K562 treated with DMSO at 1 percent for 12 hours (cell line): Measurements from ENCODE around the gene CPTP. TPM values are rescaled to one million over a fixed set of nuclear protein-coding genes. Genes with fewer than 3 reads are reported as not detected.

ENCODE experiments used
- total RNA-seq: library from RNA; unstranded; fragments of 300-600 nt; gene quantifications from 2 replicates; pipeline ENCODE4 v1.2.3, GENCODE V29; 2022; ENCODE audit not compliant: insufficient read depth

Gene CPTP
- 25.3 and 37.2 TPM in 2 replicates for total RNA-seq

GRCh38 chr1:1324524-1325287, at the start of gene CPTP, which contains the start of gene INTS11:
Gene CPTP, plus strand, starts transcription at chr1:1324802. Its CDS starts 2,109 bp downstream, at chr1:1326911.
Gene INTS11, minus strand, starts transcription at chr1:1324660. Its CDS starts 52 bp downstream, at chr1:1324608.

DNA sequence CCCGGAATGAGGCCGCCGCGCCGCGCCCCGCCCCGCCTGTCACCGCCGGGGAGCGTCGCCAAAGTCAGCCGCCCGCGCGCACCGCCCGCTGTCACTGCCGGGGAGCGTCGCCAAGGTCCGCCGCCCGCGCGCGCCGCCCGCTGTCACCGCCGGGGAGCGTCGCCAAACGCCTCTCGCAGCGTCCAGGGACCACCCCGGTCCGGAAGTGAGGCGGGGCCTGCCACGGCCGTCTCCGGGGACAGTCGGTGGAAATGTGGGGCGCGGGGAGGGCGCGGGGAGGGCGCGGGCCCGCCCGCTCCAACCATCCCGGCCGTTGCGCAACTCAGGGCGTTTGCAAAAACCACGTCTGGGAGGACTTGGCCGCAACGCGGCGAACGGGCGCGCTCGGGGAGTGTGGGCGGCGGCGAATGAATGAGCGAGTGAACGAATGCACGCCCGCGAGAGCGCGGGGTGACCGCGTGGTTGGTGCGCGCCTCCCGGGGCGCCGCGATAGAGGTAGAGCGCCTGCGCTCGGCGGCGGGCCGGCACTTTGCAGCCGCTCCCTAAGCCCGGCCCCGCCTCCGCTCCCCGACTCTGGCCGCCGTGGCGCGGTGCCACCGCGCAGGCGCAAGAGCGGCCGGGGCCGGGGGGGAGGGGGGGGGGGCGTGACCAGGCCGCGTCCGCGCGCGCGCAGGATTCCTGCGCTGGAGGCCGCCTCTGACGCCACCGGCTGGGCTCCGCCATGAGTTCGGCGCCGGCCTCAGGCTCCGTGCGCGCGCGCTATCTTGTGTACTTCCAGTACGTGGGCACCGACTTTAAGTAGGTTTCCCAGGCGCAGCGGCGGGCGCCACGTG, 16.5 kb upstream of the CPTP start, which contains the start of the genes ACAP3 and PUSL1:
Gene ACAP3 (minus strand): TSS at position 8 of the 833 bp plus-strand sequence. CDS start 115 bp downstream, outside the sequence.
Gene PUSL1 (plus strand): TSS at position 675 of the 833 bp plus-strand sequence. CDS start 47 bp downstream, at position 722.

DNA sequence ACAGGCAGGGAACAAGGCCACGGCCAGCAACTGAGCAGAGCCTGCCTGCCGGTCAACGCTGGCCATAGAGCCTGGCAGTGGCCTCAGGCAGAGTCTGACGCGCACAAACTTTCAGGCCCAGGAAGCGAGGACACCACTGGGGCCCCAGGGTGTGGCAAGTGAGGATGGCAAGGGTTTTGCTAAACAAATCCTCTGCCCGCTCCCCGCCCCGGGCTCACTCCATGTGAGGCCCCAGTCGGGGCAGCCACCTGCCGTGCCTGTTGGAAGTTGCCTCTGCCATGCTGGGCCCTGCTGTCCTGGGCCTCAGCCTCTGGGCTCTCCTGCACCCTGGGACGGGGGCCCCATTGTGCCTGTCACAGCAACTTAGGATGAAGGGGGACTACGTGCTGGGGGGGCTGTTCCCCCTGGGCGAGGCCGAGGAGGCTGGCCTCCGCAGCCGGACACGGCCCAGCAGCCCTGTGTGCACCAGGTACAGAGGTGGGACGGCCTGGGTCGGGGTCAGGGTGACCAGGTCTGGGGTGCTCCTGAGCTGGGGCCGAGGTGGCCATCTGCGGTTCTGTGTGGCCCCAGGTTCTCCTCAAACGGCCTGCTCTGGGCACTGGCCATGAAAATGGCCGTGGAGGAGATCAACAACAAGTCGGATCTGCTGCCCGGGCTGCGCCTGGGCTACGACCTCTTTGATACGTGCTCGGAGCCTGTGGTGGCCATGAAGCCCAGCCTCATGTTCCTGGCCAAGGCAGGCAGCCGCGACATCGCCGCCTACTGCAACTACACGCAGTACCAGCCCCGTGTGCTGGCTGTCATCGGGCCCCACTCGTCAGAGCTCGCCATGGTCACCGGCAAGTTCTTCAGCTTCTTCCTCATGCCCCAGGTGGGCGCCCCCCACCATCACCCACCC, 6.7 kb downstream of the CPTP start, which contains the start of gene TAS1R3:
Gene TAS1R3 (plus strand): TSS at position 213 of the 898 bp plus-strand sequence. CDS start 66 bp downstream, at position 279.

GRCh38 chr1:1349256-1350012, 24.8 kb downstream of the CPTP start, which contains the start of gene DVL1:
Gene DVL1, minus strand, starts transcription at chr1:1349418. Its CDS starts 353 bp downstream, at chr1:1349065.

GRCh38 chr1:1358433-1359271, 34.0 kb downstream of the CPTP start, which contains the start of gene MXRA8:
Gene MXRA8, minus strand, starts transcription at chr1:1358555. Its CDS starts 51 bp downstream, at chr1:1358504.

DNA sequence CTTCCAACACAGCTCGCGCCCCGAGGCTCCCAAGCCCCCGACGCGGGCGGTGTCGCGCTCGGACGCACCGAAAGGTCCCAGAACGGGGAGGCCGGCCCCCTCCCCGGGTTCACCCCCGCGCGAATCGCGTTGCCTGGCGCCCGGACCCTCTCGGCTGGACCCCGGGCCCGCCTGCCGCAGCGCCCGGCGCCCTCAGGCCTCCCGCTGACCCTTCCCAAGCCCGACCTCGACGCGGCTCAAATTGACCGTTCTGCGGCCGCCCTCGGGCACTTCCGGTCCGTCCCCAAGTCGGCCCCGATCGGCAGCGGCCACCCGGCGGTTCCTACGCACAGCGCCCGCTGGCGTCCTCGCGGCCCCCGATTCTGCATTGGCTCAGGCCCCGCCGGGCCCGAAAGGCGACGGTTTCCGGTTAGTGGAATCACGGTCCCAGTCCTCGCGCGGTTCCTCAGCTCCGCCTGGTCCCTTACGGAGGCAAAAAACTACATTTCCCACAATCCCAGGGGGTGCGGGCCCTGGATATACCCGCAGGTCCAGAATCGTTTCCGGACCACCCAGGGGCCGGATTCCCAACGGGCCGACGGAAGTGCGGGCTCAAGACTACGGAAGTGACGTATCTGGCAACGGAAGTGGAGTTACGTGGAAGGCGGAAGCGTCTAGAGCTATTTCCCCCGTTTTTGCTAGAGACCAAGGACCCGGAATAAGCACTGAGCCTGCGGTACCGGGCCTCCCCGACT, 50.5 kb downstream of the CPTP start, which contains the start of gene AURKAIP1:
Gene AURKAIP1 (minus strand): TSS at position 279 of the 734 bp plus-strand sequence. CDS start 451 bp downstream, outside the sequence.

Other genes starting within 250 kb of the CPTP start
- 18.6 and 20.1 TPM in 2 replicates for gene C1orf159, start 208.7 kb upstream of the CPTP start, total RNA-seq
- not detected in 2 replicates for gene TTLL10, start 150.9 kb upstream of the CPTP start, total RNA-seq
- gene TNFRSF18, start 118.2 kb upstream of the CPTP start, total RNA-seq, result not detected in 2 replicates
- gene TNFRSF4, start 110.6 kb upstream of the CPTP start, total RNA-seq, result not detected in 2 replicates
- gene SDF4, start 92.8 kb upstream of the CPTP start, total RNA-seq, result 225 and 241 TPM in 2 replicates
- gene B3GALT6, start 92.6 kb upstream of the CPTP start, total RNA-seq, result 10.9 and 12.4 TPM in 2 replicates
- 1.5 TPM in 1 of 2 replicates, not detected in the other for gene C1QTNF12, start 78.1 kb upstream of the CPTP start, total RNA-seq
- 113 and 137 TPM in 2 replicates for gene UBE2J2, start 50.9 kb upstream of the CPTP start, total RNA-seq
- 1.6 and 1.8 TPM in 2 replicates for gene SCNN1D, start 44.4 kb upstream of the CPTP start, total RNA-seq
- gene ACAP3, start 16.9 kb upstream of the CPTP start, total RNA-seq, result 32.4 and 42.0 TPM in 2 replicates
- 55.4 and 63.1 TPM in 2 replicates for gene PUSL1, start 16.2 kb upstream of the CPTP start, total RNA-seq
- gene INTS11, start 142 bp upstream of the CPTP start, total RNA-seq, result 176 and 179 TPM in 2 replicates
- 0.51 and 0.98 TPM in 2 replicates for gene TAS1R3, start 6.5 kb downstream of the CPTP start, total RNA-seq
- 71.5 and 80.2 TPM in 2 replicates for gene DVL1, start 24.6 kb downstream of the CPTP start, total RNA-seq
- gene MXRA8, start 33.8 kb downstream of the CPTP start, total RNA-seq, result 9.5 and 9.6 TPM in 2 replicates
- 226 and 364 TPM in 2 replicates for gene AURKAIP1, start 50.4 kb downstream of the CPTP start, total RNA-seq
- gene CCNL2, start 74.5 kb downstream of the CPTP start, total RNA-seq, result 73.7 and 213 TPM in 2 replicates
- gene MRPL20, start 82.5 kb downstream of the CPTP start, total RNA-seq, result 103 and 150 TPM in 2 replicates
- not detected in 2 replicates for gene ANKRD65, start 96.5 kb downstream of the CPTP start, total RNA-seq
- gene VWA1, start 110.9 kb downstream of the CPTP start, total RNA-seq, result 12.1 and 22.7 TPM in 2 replicates
- gene ATAD3C, start 124.9 kb downstream of the CPTP start, total RNA-seq, result not detected in 2 replicates
- gene ATAD3B, start 147.0 kb downstream of the CPTP start, total RNA-seq, result 19.0 and 23.1 TPM in 2 replicates
- 71.8 and 72.2 TPM in 2 replicates for gene ATAD3A, start 187.4 kb downstream of the CPTP start, total RNA-seq
- gene TMEM240, start 215.8 kb downstream of the CPTP start, total RNA-seq, result 1.6 and 1.7 TPM in 2 replicates